ENCODE results near the gene RETN. TPM values are rescaled to one million over a fixed set of nuclear protein-coding genes. Genes with fewer than 3 reads are reported as not detected.

The RETN gene
- total and polyA plus RNA-seq, 2 experiments from 2014 or later = not detected

DNA sequence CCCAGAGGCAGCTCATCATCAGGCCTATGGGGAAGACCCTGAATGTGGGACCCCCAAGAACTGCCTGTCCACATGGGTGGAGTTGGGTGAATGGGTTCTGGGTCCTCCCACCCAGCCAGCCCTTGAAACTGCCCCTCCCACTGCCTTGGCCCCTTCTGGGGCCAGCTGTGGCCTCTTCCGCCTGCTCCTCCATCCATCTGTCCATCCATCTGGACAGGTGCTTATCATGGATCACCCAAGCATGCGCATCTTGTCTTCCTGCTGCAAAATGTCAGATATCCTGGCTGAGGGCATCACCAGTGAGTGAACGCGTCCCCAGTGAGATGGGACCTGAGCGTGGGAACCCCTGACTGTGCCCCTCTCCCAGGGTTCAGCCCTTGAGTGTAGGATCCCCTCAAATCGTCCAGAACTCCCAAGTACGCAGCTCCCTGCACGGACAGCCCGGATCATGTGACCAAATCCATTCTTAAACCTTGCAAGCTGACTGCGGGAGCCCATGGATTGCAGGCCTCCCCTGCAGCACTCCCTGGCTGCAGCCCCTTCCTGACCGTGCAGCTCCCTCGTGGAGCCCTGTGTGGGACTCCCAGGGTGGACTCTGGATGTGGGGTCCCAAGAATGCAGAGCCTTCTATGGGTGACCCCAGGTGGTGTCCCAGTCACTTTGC lies 29.9 kb upstream of the RETN start:
- ATAC-seq (no peak), DNase-seq (ENCODE audit: low spot score) (no peak)
- Histone ChIP-seq H3F3A (replicated peaks; ENCODE audit: low read depth) (peaks cover 9% of the 10 kb centered on the region), H3K4me2 (no peak overlapping the region), H3K79me2 (replicated peaks; ENCODE audit: insufficient read depth) (no peaks in the 10 kb centered on the region), H3K27ac (ENCODE audit: low read depth) (no peak overlapping the region), H3K4me1 (ENCODE audit: insufficient read depth) (no peaks in the 10 kb centered on the region), H3K27me3 (ENCODE audit: insufficient read depth) (peaks cover 24% of the 10 kb centered on the region), H4K20me1 (replicated peaks; ENCODE audit: insufficient read depth) (no peaks in the 10 kb centered on the region; the same call in 1 of the 2 replicates), H2AFZ (no peak overlapping the region), H3K9me2 (ENCODE audit: insufficient read depth) (no peaks in the 10 kb centered on the region), H3K36me3 (ENCODE audit: insufficient read depth) (no peaks in the 10 kb centered on the region), H3K4me3 (no peak overlapping the region)
- Mint-ChIP-seq H3K9me3 (no peaks in the 10 kb centered on the region; the same call in 2 of the 3 replicates), H3K27ac (no peak overlapping the region), H3K4me3 (no peak overlapping the region), H3K4me1 (no peaks in the 10 kb centered on the region; the same call in 2 of the 3 replicates), H3K36me3 (ENCODE audit: low read depth) (no peaks in the 10 kb centered on the region), H3K27me3 (ENCODE audit: insufficient read depth, low read depth, poor library complexity) (peaks cover 26% of the 10 kb centered on the region)
- no peak for TF ChIP-seq POLR2AphosphoS5 (IDR thresholded peaks at IDR 0.05; ENCODE audit: low read depth)
- TF ChIP-seq ETS1 (IDR thresholded peaks at IDR 0.05) = no peak
- TF ChIP-seq EZH2 (IDR thresholded peaks at IDR 0.05; ENCODE audit: low read depth, unreplicated experiment) = no peak
- TF ChIP-seq STAT1 (IDR thresholded peaks at IDR 0.05; ENCODE audit: unreplicated experiment) = no peak
- TF ChIP-seq, protein P1, sequence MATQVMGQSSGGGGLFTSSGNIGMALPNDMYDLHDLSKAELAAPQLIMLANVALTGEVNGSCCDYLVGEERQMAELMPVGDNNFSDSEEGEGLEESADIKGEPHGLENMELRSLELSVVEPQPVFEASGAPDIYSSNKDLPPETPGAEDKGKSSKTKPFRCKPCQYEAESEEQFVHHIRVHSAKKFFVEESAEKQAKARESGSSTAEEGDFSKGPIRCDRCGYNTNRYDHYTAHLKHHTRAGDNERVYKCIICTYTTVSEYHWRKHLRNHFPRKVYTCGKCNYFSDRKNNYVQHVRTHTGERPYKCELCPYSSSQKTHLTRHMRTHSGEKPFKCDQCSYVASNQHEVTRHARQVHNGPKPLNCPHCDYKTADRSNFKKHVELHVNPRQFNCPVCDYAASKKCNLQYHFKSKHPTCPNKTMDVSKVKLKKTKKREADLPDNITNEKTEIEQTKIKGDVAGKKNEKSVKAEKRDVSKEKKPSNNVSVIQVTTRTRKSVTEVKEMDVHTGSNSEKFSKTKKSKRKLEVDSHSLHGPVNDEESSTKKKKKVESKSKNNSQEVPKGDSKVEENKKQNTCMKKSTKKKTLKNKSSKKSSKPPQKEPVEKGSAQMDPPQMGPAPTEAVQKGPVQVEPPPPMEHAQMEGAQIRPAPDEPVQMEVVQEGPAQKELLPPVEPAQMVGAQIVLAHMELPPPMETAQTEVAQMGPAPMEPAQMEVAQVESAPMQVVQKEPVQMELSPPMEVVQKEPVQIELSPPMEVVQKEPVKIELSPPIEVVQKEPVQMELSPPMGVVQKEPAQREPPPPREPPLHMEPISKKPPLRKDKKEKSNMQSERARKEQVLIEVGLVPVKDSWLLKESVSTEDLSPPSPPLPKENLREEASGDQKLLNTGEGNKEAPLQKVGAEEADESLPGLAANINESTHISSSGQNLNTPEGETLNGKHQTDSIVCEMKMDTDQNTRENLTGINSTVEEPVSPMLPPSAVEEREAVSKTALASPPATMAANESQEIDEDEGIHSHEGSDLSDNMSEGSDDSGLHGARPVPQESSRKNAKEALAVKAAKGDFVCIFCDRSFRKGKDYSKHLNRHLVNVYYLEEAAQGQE (IDR thresholded peaks at IDR 0.05; ENCODE audit: unreplicated experiment) = no peak
- no peak for TF ChIP-seq CREB1 (CRISPR knock-in tag; IDR thresholded peaks at IDR 0.05; ENCODE audit: low read depth)
- no peak for TF ChIP-seq EZH2phosphoT487 (IDR thresholded peaks at IDR 0.05; ENCODE audit: unreplicated experiment)
- TF ChIP-seq, protein P2, sequence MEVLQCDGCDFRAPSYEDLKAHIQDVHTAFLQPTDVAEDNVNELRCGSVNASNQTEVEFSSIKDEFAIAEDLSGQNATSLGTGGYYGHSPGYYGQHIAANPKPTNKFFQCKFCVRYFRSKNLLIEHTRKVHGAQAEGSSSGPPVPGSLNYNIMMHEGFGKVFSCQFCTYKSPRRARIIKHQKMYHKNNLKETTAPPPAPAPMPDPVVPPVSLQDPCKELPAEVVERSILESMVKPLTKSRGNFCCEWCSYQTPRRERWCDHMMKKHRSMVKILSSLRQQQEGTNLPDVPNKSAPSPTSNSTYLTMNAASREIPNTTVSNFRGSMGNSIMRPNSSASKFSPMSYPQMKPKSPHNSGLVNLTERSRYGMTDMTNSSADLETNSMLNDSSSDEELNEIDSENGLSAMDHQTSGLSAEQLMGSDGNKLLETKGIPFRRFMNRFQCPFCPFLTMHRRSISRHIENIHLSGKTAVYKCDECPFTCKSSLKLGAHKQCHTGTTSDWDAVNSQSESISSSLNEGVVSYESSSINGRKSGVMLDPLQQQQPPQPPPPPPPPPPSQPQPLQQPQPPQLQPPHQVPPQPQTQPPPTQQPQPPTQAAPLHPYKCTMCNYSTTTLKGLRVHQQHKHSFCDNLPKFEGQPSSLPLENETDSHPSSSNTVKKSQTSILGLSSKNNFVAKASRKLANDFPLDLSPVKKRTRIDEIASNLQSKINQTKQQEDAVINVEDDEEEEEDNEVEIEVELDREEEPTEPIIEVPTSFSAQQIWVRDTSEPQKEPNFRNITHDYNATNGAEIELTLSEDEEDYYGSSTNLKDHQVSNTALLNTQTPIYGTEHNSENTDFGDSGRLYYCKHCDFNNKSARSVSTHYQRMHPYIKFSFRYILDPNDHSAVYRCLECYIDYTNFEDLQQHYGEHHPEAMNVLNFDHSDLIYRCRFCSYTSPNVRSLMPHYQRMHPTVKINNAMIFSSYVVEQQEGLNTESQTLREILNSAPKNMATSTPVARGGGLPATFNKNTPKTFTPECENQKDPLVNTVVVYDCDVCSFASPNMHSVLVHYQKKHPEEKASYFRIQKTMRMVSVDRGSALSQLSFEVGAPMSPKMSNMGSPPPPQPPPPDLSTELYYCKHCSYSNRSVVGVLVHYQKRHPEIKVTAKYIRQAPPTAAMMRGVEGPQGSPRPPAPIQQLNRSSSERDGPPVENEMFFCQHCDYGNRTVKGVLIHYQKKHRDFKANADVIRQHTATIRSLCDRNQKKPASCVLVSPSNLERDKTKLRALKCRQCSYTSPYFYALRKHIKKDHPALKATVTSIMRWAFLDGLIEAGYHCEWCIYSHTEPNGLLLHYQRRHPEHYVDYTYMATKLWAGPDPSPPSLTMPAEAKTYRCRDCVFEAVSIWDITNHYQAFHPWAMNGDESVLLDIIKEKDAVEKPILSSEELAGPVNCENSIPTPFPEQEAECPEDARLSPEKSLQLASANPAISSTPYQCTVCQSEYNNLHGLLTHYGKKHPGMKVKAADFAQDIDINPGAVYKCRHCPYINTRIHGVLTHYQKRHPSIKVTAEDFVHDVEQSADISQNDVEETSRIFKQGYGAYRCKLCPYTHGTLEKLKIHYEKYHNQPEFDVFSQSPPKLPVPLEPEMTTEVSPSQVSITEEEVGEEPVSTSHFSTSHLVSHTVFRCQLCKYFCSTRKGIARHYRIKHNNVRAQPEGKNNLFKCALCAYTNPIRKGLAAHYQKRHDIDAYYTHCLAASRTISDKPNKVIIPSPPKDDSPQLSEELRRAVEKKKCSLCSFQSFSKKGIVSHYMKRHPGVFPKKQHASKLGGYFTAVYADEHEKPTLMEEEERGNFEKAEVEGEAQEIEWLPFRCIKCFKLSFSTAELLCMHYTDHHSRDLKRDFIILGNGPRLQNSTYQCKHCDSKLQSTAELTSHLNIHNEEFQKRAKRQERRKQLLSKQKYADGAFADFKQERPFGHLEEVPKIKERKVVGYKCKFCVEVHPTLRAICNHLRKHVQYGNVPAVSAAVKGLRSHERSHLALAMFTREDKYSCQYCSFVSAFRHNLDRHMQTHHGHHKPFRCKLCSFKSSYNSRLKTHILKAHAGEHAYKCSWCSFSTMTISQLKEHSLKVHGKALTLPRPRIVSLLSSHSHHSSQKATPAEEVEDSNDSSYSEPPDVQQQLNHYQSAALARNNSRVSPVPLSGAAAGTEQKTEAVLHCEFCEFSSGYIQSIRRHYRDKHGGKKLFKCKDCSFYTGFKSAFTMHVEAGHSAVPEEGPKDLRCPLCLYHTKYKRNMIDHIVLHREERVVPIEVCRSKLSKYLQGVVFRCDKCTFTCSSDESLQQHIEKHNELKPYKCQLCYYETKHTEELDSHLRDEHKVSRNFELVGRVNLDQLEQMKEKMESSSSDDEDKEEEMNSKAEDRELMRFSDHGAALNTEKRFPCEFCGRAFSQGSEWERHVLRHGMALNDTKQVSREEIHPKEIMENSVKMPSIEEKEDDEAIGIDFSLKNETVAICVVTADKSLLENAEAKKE (CRISPR knock-in tag; IDR thresholded peaks at IDR 0.05) = no peak
- TF ChIP-seq CTCF (conservative IDR thresholded peaks at IDR 0.05; ENCODE audit: low read depth in 2 of 2) = no peak
